Mucosa of descending colon (tissue), 3 donors: ENCODE results near the gene GRB14. TPM values are rescaled to one million over a fixed set of nuclear protein-coding genes. Genes with fewer than 3 reads are reported as not detected.

Experiments used
- ATAC-seq: fragments of 200-7000 bp; cut with Tn5 transposase; one replicate; pipeline ENCODE4 v1.9.1; 2020; ENCODE audit warnings: mild to moderate bottlenecking, moderate library complexity
- DNase-seq, 3 donors: peaks; one replicate each; pipeline ENCODE4 v3.0.0-alpha.2; 2020
- H3K36me3 ChIP-seq: fragments of 200-600 bp; one replicate; pipeline ENCODE4 v1.8.0; 2021; ENCODE audit warnings: low read depth, mild to moderate bottlenecking
- H3K4me1 ChIP-seq: fragments of 200-600 bp; one replicate; pipeline ENCODE4 v1.8.0; 2021; ENCODE audit warnings: low read depth, mild to moderate bottlenecking
- H3K4me3 ChIP-seq: fragments of 200-600 bp; one replicate; pipeline ENCODE4 v1.8.0; 2021; ENCODE audit warnings: mild to moderate bottlenecking
- H3K9me3 ChIP-seq: fragments of 200-600 bp; one replicate; pipeline ENCODE4 v1.8.0; 2021; ENCODE audit warnings: mild to moderate bottlenecking
- CTCF ChIP-seq: fragments of 200-600 bp; IDR thresholded peaks from one replicate; pipeline ENCODE4 v1.8.0; 2022; ENCODE audit warnings: antibody characterized with exemption, mild to moderate bottlenecking
- intact Hi-C, 2 donors: fragments of 100-400 bp; cut with DNase I in 1 of 2; cut with micrococcal nuclease in 1 of 2; formaldehyde crosslinking; loops; one replicate each; pipeline versions ENCODE4 v1.11.0 to v1.11.1; 2022; cut with DNase I, micrococcal nuclease
- total RNA-seq, 3 donors: library from RNA; stranded (reverse); fragmentation: NEBNext Ultra II Directional in 2 of 3; extraction: Animal tissue kit (Norgen Biotek cat#: 25700) in 2 of 3; gene quantifications; one replicate each; pipeline versions ENCODE4 v1.2.1 to v1.2.4, GENCODE V29; 2021 to 2023
- donor health status: DM: no; HTN: no; CAD: no; lungs with moderate emphysema.
- donor health status: DM: no; HTN: no; CAD: no.
- donor health status: DM: no; HTN: yes; CAD: no.

The GRB14 gene
- total RNA-seq, 3 donors from 2014 or later = 0.77 to 3.4 (median 1.5) TPM

- Histone ChIP-seq H3K4me3 (no peak overlapping the region), H3K9me3 (no peaks in the 10 kb centered on the region), H3K36me3 (no peaks in the 10 kb centered on the region), H3K4me1 (peaks cover 5% of the 10 kb centered on the region)
- intact Hi-C loops = no loop called here
- no peak for ATAC-seq
- DNase-seq = no peak
- TF ChIP-seq CTCF = no peak
Measured at GRCh38 chr2:164622338-164623106, 1.2 kb upstream of the GRB14 start.

GRCh38 chr2:164621764-164622105 is 453 bp upstream of the GRB14 start:
- peaks cover 5% of the 10 kb centered on the region for H3K4me1 ChIP-seq
- DNase-seq = peak in 1 of 3 donors; percentile 41
- H3K36me3 ChIP-seq = no peaks in the 10 kb centered on the region
- H3K4me3 ChIP-seq = peak overlapping the region; percentile 32
- H3K9me3 ChIP-seq = no peaks in the 10 kb centered on the region
- ATAC-seq = no peak
- intact Hi-C loops = no loop called here
- no peak for TF ChIP-seq CTCF

GRCh38 chr2:164620457-164620856 is 825 bp downstream of the GRB14 start:
- no peaks in the 10 kb centered on the region for H3K9me3 ChIP-seq
- H3K36me3 ChIP-seq = no peaks in the 10 kb centered on the region
- no peak for DNase-seq
- peaks cover 5% of the 10 kb centered on the region for H3K4me1 ChIP-seq
- intact Hi-C loops = no loop called here
- TF ChIP-seq CTCF = no peak
- no peak overlapping the region for H3K4me3 ChIP-seq
- no peak for ATAC-seq

- Histone ChIP-seq H3K9me3 (no peaks in the 10 kb centered on the region), H3K36me3 (no peaks in the 10 kb centered on the region), H3K4me1 (peaks cover 5% of the 10 kb centered on the region), H3K4me3 (no peak overlapping the region)
- DNase-seq (no peak), ATAC-seq (no peak)
- no peak for TF ChIP-seq CTCF
- intact Hi-C loops = no loop called here
Measured at GRCh38 chr2:164617466-164617865, 3.8 kb downstream of the GRB14 start.

- Histone ChIP-seq H3K4me1 (no peaks in the 10 kb centered on the region), H3K36me3 (no peaks in the 10 kb centered on the region), H3K9me3 (no peaks in the 10 kb centered on the region), H3K4me3 (no peak overlapping the region)
- intact Hi-C loops = no loop called here
- no peak for TF ChIP-seq CTCF
- DNase-seq (no peak), ATAC-seq (no peak)
Measured at GRCh38 chr2:164613321-164613982, 7.8 kb downstream of the GRB14 start.
